MM.1S (cell line): ENCODE measurements around the gene LBH.

Experiments used
- EZH2 ChIP-seq: fragments of 300-600 bp; sonication (generic); optimal IDR thresholded peaks from 2 replicates; pipeline ENCODE3; 2017; ENCODE audit warnings: low read depth, mild to moderate bottlenecking, antibody characterized with exemption, low read length, mixed read lengths
- TF ChIP-seq, protein P1 (sequence below): fragments of 300-600 bp; sonication (generic); IDR thresholded peaks from 2 replicates; pipeline ENCODE4 v1.5.1; 2016; ENCODE audit warnings: antibody characterized with exemption, low read length, mixed read lengths

DNA sequence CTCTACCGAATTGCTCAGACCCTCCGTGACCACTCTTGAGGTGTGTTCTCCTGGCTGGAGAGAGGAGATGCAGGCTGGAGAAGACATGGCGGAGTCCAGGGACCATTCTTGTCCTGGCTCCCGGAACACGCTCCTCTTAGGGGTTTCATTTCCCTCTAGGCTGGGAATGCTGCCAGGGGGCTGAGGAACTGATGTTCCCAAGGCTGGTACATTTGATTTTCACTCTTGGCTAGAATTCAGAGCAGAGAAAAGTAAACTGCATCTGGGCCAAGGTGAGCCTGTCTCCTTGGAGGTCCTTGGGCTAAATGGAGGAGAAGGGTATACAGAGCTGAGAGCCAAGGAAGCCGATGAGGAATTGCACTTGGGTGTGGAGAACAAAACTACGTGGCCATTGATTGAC is 28.2 kb upstream of the LBH start:
- TF ChIP-seq, protein P1, sequence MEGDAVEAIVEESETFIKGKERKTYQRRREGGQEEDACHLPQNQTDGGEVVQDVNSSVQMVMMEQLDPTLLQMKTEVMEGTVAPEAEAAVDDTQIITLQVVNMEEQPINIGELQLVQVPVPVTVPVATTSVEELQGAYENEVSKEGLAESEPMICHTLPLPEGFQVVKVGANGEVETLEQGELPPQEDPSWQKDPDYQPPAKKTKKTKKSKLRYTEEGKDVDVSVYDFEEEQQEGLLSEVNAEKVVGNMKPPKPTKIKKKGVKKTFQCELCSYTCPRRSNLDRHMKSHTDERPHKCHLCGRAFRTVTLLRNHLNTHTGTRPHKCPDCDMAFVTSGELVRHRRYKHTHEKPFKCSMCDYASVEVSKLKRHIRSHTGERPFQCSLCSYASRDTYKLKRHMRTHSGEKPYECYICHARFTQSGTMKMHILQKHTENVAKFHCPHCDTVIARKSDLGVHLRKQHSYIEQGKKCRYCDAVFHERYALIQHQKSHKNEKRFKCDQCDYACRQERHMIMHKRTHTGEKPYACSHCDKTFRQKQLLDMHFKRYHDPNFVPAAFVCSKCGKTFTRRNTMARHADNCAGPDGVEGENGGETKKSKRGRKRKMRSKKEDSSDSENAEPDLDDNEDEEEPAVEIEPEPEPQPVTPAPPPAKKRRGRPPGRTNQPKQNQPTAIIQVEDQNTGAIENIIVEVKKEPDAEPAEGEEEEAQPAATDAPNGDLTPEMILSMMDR, result no peak
- TF ChIP-seq EZH2, result no peak
